Measurements from ENCODE around the gene CARD16.

Gene CARD16

DNA sequence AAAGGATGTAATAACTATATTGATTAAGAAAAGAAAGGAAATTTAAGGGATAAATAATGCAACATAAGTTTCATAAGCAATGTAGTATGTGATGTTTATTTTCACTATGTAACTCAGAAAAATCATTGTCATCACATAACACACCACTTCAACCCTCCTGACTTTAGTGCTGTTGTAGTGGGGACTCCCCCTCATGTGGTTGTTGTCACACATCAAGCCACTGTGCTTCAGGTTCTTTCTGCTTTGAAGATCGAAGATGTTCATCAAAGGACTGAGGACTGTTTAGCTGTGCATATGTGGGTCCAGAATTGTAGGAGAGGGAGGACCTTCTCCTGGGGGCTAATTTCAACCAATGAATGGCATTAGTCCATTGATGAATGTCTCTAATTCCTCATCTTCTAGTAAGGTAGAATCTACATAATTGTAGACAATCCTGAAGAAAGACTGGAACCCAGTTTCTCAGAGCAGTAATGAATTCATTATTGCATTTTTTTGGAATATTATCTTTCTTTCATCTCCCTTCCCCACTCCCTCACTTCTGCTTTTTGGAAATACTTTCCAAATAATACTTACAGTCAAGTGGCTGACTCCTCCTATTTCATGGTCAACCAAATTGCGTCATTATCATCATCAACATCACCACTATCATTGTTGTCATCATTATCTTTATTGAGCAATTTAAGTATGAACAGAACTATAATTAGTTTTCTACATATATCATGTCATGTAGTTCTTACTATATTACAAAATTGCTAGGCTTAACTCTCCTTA, 9.8 kb upstream of the CARD16 start:
- TF ChIP-seq, protein P1, sequence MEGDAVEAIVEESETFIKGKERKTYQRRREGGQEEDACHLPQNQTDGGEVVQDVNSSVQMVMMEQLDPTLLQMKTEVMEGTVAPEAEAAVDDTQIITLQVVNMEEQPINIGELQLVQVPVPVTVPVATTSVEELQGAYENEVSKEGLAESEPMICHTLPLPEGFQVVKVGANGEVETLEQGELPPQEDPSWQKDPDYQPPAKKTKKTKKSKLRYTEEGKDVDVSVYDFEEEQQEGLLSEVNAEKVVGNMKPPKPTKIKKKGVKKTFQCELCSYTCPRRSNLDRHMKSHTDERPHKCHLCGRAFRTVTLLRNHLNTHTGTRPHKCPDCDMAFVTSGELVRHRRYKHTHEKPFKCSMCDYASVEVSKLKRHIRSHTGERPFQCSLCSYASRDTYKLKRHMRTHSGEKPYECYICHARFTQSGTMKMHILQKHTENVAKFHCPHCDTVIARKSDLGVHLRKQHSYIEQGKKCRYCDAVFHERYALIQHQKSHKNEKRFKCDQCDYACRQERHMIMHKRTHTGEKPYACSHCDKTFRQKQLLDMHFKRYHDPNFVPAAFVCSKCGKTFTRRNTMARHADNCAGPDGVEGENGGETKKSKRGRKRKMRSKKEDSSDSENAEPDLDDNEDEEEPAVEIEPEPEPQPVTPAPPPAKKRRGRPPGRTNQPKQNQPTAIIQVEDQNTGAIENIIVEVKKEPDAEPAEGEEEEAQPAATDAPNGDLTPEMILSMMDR (IDR thresholded peaks at IDR 0.05; ENCODE audit: borderline replicate concordance, control extremely low read depth, extremely low read depth, insufficient read depth, missing control alignments) = no peak
- in situ Hi-C loops (cut with MboI; ENCODE audit: low sequenced_read_pairs, unreplicated experiment) = no loop called here
- no peak for DNase-seq (ENCODE audit: low spot score)

- TF ChIP-seq, protein P1 (IDR thresholded peaks at IDR 0.05; ENCODE audit: borderline replicate concordance, control extremely low read depth, extremely low read depth, insufficient read depth, missing control alignments) = no peak
- in situ Hi-C loops (cut with MboI; ENCODE audit: low sequenced_read_pairs, unreplicated experiment) = no loop called here
Measured at GRCh38 chr11:105052487-105052886, 7.4 kb upstream of the CARD16 start.

DNA sequence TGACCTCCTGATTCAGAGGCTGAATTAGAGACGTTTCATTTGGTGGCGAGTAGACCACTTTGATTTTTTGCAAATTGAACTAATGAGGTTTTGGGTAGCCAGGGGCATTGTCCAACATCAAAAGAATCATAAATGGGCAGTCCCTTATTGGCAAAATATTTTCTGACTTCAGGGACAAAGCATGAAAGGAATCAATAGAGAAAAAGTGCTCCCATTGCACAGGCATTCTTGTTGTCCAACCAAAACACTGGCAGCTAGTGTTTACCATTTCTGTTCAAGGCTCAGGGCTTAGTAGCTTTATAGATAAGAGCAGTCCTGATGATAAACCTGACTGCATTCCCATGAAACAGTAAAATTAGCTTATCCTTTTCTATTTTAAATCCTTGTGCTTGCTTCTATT, 6.4 kb upstream of the CARD16 start:
- TF ChIP-seq, protein P1 (IDR thresholded peaks at IDR 0.05; ENCODE audit: borderline replicate concordance, control extremely low read depth, extremely low read depth, insufficient read depth, missing control alignments) = no peak
- in situ Hi-C loops (cut with MboI; ENCODE audit: low sequenced_read_pairs, unreplicated experiment) = no loop called here
- no peak for DNase-seq (ENCODE audit: low spot score)

More at GRCh38 chr11:105052487-105052886, 7.4 kb upstream of the CARD16 start:
- DNase-seq (ENCODE audit: low spot score) = no peak

DNA sequence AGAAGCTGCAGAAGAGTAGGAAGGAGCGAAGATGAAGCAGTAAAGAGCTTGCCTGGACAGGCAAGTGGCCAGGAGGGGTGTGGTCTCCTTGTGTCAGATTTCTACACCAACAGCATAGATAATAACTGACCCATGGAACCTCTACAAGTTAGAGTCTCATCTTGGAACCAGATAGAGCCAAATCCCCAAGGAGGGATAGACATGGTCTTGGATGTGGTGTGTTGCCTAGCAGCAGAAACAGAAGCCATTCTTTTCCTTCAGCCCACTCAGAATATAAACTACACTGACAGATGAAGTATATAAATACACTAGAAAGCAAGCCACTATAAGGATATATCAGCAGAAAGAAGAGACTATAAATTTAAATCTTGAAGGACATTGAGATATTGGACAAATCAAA, 4.3 kb upstream of the CARD16 start:
- TF ChIP-seq, protein P1 (IDR thresholded peaks at IDR 0.05; ENCODE audit: borderline replicate concordance, control extremely low read depth, extremely low read depth, insufficient read depth, missing control alignments) = no peak
- no peak for DNase-seq (ENCODE audit: low spot score)
- in situ Hi-C loops (cut with MboI; ENCODE audit: low sequenced_read_pairs, unreplicated experiment) = no loop called here

DNA sequence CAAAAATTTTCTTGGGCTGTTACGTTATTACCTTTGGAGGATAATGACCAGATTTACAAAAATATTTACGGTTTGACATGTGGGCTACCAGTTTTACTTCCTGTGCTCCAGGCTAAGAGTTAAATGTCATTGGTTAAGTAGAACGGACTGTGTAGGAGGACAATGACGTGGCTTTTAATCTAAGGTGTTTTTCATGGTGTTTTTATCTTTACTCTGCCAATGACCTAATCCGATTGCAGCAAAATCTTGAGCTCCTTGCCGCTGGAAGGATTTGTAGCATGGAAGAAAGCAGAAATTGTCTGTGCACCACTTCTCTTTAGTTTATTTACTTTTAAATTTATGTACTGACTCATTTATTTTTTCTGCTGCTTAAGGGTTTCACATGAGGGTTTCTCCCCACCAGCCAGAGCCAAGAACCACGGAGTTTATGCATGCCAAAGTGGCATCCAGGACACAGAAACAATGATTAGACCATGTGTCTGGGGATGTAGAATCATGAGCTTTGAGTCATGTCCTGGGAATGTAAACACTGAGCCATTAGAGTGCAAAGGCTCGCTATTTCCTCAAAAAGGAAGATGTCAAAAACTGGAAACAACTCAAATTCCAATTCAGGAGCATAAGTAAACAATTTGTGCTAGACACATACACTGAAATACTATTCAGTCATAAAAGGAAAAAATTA, 1.9 kb upstream of the CARD16 start:
- TF ChIP-seq, protein P1 (IDR thresholded peaks at IDR 0.05; ENCODE audit: borderline replicate concordance, control extremely low read depth, extremely low read depth, insufficient read depth, missing control alignments) = no peak
- DNase-seq (ENCODE audit: low spot score) = no peak
- in situ Hi-C loops (cut with MboI; ENCODE audit: low sequenced_read_pairs, unreplicated experiment) = no loop called here

- in situ Hi-C loops (cut with MboI; ENCODE audit: low sequenced_read_pairs, unreplicated experiment) = no loop called here
- TF ChIP-seq, protein P1 (IDR thresholded peaks at IDR 0.05; ENCODE audit: borderline replicate concordance, control extremely low read depth, extremely low read depth, insufficient read depth, missing control alignments) = no peak
- DNase-seq (ENCODE audit: low spot score) = no peak
Measured at GRCh38 chr11:105045676-105046296, 651 bp upstream of the CARD16 start.
